Measurements from ENCODE around the gene ZNF213. TPM values are rescaled to one million over a fixed set of nuclear protein-coding genes. Genes with fewer than 3 reads are reported as not detected.

The ZNF213 gene
- total and polyA plus RNA-seq, 2 experiments from 2014 or later = 2.9 to 10.4 TPM

DNA sequence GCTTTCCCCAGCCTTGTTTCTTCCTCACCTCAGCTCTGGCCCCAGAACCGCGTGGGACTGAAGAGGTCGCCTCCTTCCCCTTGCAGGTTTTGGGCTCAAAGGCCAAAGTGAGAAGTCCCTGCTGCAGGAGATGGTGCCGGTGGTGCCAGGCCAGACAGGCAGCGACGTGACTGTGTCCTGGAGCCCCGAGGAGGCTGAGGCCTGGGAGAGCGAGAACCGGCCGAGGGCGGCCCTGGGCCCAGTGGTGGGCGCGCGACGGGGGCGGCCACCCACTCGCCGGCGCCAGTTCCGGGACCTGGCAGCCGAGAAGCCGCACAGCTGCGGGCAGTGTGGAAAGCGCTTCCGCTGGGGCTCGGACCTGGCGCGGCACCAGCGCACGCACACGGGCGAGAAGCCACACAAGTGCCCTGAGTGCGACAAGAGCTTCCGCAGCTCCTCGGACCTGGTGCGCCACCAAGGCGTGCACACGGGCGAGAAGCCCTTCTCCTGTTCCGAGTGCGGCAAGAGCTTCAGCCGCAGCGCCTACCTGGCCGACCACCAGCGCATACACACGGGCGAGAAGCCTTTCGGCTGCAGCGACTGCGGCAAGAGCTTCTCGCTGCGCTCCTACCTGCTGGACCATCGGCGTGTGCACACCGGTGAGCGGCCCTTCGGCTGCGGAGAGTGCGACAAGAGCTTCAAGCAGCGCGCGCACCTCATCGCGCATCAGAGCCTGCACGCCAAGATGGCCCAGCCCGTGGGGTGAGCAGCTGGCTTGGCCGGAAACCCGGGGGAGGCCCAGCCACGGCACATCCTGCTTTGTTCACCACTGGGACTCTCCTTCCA is 6.0 kb downstream of the ZNF213 start:
- H3K27me3 Mint-ChIP-seq (ENCODE audit: insufficient read depth, low read depth, poor library complexity) = peaks cover 12% of the 10 kb centered on the region
- peaks cover 6% of the 10 kb centered on the region for H3K36me3 Mint-ChIP-seq (ENCODE audit: low read depth)
- H3K36me3 ChIP-seq (ENCODE audit: insufficient read depth) = no peaks in the 10 kb centered on the region; the same call in 1 of the 2 replicates
- H3K4me3 Mint-ChIP-seq = no peak overlapping the region
- H4K20me1 ChIP-seq (replicated peaks; ENCODE audit: insufficient read depth) = no peaks in the 10 kb centered on the region
- H3K9me2 ChIP-seq (ENCODE audit: insufficient read depth) = no peaks in the 10 kb centered on the region
- H3K4me3 ChIP-seq = no peak overlapping the region
- TF ChIP-seq EZH2phosphoT487 (IDR thresholded peaks at IDR 0.05; ENCODE audit: unreplicated experiment) = no peak
- no peak for TF ChIP-seq NANOG (IDR thresholded peaks at IDR 0.05; ENCODE audit: borderline replicate concordance)
- TF ChIP-seq EZH2 (IDR thresholded peaks at IDR 0.05; ENCODE audit: low read depth, unreplicated experiment) = no peak
- H3K9me3 Mint-ChIP-seq = peaks cover 3% of the 10 kb centered on the region; the same call in 2 of the 3 replicates
- ATAC-seq (no peak), DNase-seq (ENCODE audit: low spot score) (no peak)
- no peak overlapping the region for H3K27ac Mint-ChIP-seq
- H2AFZ ChIP-seq = no peak overlapping the region
- H3K79me2 ChIP-seq (replicated peaks; ENCODE audit: insufficient read depth) = peaks cover 2% of the 10 kb centered on the region
- H3K27ac ChIP-seq (ENCODE audit: low read depth) = no peak overlapping the region
- H3K27me3 ChIP-seq (ENCODE audit: insufficient read depth) = no peaks in the 10 kb centered on the region
- 0 out of 2 replicates have a peak, but pooled peaks cover 1% of the 10 kb centered on the region for H3K4me1 ChIP-seq (ENCODE audit: insufficient read depth)
- H3K4me1 Mint-ChIP-seq = peaks cover 6% of the 10 kb centered on the region; the same call in 2 of the 3 replicates
- H3K4me2 ChIP-seq = no peak overlapping the region
- 0 out of 2 replicates have a peak, but pooled peaks cover 10% of the 10 kb centered on the region for H3F3A ChIP-seq (replicated peaks; ENCODE audit: low read depth)

DNA sequence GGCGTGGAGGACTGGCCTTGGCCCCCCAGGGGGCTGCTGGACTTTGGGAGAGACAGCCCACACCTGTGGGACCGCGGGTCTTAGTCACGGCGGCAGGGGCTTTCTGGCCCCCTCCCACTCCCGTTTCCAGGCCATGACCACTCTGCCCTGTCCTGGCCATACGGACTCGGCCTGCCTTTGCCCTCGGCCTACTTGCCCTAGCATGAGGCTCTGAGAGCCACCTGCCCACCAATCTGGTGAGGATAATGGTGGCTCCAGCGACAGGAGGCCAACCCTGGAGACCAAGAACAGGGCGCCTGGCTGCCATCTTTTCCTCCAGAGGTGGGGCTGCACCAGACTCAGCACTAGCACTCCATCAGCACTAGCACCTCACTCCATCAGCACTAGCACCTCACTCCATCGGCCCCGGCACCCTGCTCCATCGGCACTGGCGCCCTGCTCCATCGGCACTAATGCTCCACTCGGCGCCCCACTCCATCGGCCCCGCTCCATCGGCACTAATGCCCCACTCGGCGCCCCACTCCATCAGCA is 7.0 kb downstream of the ZNF213 start:
- no peak overlapping the region for H3K4me3 ChIP-seq
- H3F3A ChIP-seq (replicated peaks; ENCODE audit: low read depth) = 0 out of 2 replicates have a peak, but pooled peaks cover 5% of the 10 kb centered on the region
- H2AFZ ChIP-seq = no peak overlapping the region
- peaks cover 3% of the 10 kb centered on the region; the same call in 1 of the 3 replicates for H3K4me1 Mint-ChIP-seq
- H4K20me1 ChIP-seq (replicated peaks; ENCODE audit: insufficient read depth) = no peaks in the 10 kb centered on the region
- H3K27me3 Mint-ChIP-seq (ENCODE audit: insufficient read depth, low read depth, poor library complexity) = peaks cover 15% of the 10 kb centered on the region
- no peak overlapping the region for H3K4me2 ChIP-seq
- no peak overlapping the region for H3K27ac ChIP-seq (ENCODE audit: low read depth)
- no peak for ATAC-seq
- peaks cover 3% of the 10 kb centered on the region; the same call in 2 of the 3 replicates for H3K9me3 Mint-ChIP-seq
- no peak overlapping the region for H3K27ac Mint-ChIP-seq
- DNase-seq (ENCODE audit: low spot score) = no peak
- H3K9me2 ChIP-seq (ENCODE audit: insufficient read depth) = no peaks in the 10 kb centered on the region
- no peaks in the 10 kb centered on the region; the same call in 1 of the 2 replicates for H3K36me3 ChIP-seq (ENCODE audit: insufficient read depth)
- no peak overlapping the region for H3K4me3 Mint-ChIP-seq
- no peaks in the 10 kb centered on the region for H3K27me3 ChIP-seq (ENCODE audit: insufficient read depth)
- no peaks in the 10 kb centered on the region for H3K79me2 ChIP-seq (replicated peaks; ENCODE audit: insufficient read depth)
- peaks cover 6% of the 10 kb centered on the region for H3K36me3 Mint-ChIP-seq (ENCODE audit: low read depth)
- no peaks in the 10 kb centered on the region for H3K4me1 ChIP-seq (ENCODE audit: insufficient read depth)
- TF ChIP-seq, protein P1, sequence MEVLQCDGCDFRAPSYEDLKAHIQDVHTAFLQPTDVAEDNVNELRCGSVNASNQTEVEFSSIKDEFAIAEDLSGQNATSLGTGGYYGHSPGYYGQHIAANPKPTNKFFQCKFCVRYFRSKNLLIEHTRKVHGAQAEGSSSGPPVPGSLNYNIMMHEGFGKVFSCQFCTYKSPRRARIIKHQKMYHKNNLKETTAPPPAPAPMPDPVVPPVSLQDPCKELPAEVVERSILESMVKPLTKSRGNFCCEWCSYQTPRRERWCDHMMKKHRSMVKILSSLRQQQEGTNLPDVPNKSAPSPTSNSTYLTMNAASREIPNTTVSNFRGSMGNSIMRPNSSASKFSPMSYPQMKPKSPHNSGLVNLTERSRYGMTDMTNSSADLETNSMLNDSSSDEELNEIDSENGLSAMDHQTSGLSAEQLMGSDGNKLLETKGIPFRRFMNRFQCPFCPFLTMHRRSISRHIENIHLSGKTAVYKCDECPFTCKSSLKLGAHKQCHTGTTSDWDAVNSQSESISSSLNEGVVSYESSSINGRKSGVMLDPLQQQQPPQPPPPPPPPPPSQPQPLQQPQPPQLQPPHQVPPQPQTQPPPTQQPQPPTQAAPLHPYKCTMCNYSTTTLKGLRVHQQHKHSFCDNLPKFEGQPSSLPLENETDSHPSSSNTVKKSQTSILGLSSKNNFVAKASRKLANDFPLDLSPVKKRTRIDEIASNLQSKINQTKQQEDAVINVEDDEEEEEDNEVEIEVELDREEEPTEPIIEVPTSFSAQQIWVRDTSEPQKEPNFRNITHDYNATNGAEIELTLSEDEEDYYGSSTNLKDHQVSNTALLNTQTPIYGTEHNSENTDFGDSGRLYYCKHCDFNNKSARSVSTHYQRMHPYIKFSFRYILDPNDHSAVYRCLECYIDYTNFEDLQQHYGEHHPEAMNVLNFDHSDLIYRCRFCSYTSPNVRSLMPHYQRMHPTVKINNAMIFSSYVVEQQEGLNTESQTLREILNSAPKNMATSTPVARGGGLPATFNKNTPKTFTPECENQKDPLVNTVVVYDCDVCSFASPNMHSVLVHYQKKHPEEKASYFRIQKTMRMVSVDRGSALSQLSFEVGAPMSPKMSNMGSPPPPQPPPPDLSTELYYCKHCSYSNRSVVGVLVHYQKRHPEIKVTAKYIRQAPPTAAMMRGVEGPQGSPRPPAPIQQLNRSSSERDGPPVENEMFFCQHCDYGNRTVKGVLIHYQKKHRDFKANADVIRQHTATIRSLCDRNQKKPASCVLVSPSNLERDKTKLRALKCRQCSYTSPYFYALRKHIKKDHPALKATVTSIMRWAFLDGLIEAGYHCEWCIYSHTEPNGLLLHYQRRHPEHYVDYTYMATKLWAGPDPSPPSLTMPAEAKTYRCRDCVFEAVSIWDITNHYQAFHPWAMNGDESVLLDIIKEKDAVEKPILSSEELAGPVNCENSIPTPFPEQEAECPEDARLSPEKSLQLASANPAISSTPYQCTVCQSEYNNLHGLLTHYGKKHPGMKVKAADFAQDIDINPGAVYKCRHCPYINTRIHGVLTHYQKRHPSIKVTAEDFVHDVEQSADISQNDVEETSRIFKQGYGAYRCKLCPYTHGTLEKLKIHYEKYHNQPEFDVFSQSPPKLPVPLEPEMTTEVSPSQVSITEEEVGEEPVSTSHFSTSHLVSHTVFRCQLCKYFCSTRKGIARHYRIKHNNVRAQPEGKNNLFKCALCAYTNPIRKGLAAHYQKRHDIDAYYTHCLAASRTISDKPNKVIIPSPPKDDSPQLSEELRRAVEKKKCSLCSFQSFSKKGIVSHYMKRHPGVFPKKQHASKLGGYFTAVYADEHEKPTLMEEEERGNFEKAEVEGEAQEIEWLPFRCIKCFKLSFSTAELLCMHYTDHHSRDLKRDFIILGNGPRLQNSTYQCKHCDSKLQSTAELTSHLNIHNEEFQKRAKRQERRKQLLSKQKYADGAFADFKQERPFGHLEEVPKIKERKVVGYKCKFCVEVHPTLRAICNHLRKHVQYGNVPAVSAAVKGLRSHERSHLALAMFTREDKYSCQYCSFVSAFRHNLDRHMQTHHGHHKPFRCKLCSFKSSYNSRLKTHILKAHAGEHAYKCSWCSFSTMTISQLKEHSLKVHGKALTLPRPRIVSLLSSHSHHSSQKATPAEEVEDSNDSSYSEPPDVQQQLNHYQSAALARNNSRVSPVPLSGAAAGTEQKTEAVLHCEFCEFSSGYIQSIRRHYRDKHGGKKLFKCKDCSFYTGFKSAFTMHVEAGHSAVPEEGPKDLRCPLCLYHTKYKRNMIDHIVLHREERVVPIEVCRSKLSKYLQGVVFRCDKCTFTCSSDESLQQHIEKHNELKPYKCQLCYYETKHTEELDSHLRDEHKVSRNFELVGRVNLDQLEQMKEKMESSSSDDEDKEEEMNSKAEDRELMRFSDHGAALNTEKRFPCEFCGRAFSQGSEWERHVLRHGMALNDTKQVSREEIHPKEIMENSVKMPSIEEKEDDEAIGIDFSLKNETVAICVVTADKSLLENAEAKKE (CRISPR knock-in tag; IDR thresholded peaks at IDR 0.05) = no peak
- TF ChIP-seq ZNF114 (CRISPR knock-in tag; IDR thresholded peaks at IDR 0.05) (no peak), CREB1 (CRISPR knock-in tag; IDR thresholded peaks at IDR 0.05; ENCODE audit: low read depth) (no peak)
- TF ChIP-seq, protein P2, sequence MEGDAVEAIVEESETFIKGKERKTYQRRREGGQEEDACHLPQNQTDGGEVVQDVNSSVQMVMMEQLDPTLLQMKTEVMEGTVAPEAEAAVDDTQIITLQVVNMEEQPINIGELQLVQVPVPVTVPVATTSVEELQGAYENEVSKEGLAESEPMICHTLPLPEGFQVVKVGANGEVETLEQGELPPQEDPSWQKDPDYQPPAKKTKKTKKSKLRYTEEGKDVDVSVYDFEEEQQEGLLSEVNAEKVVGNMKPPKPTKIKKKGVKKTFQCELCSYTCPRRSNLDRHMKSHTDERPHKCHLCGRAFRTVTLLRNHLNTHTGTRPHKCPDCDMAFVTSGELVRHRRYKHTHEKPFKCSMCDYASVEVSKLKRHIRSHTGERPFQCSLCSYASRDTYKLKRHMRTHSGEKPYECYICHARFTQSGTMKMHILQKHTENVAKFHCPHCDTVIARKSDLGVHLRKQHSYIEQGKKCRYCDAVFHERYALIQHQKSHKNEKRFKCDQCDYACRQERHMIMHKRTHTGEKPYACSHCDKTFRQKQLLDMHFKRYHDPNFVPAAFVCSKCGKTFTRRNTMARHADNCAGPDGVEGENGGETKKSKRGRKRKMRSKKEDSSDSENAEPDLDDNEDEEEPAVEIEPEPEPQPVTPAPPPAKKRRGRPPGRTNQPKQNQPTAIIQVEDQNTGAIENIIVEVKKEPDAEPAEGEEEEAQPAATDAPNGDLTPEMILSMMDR (conservative IDR thresholded peaks at IDR 0.05; ENCODE audit: low read depth in 2 of 2) = no peak
- TF ChIP-seq, protein P3, sequence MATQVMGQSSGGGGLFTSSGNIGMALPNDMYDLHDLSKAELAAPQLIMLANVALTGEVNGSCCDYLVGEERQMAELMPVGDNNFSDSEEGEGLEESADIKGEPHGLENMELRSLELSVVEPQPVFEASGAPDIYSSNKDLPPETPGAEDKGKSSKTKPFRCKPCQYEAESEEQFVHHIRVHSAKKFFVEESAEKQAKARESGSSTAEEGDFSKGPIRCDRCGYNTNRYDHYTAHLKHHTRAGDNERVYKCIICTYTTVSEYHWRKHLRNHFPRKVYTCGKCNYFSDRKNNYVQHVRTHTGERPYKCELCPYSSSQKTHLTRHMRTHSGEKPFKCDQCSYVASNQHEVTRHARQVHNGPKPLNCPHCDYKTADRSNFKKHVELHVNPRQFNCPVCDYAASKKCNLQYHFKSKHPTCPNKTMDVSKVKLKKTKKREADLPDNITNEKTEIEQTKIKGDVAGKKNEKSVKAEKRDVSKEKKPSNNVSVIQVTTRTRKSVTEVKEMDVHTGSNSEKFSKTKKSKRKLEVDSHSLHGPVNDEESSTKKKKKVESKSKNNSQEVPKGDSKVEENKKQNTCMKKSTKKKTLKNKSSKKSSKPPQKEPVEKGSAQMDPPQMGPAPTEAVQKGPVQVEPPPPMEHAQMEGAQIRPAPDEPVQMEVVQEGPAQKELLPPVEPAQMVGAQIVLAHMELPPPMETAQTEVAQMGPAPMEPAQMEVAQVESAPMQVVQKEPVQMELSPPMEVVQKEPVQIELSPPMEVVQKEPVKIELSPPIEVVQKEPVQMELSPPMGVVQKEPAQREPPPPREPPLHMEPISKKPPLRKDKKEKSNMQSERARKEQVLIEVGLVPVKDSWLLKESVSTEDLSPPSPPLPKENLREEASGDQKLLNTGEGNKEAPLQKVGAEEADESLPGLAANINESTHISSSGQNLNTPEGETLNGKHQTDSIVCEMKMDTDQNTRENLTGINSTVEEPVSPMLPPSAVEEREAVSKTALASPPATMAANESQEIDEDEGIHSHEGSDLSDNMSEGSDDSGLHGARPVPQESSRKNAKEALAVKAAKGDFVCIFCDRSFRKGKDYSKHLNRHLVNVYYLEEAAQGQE (IDR thresholded peaks at IDR 0.05; ENCODE audit: unreplicated experiment) = no peak
